Chondrocyte (in vitro differentiated cells): ENCODE results near the gene NIPAL4. TPM values are rescaled to one million over a fixed set of nuclear protein-coding genes. Genes with fewer than 3 reads are reported as not detected.

Source experiments
- DNase-seq: peaks from one replicate; pipeline ENCODE4 v3.0.0; 2021; ENCODE audit warnings: mixed read lengths, low spot score
- H3K27ac Mint-ChIP-seq: one replicate; pipeline ENCODE4 v1.8.0; 2021; ENCODE audit warnings: mild to moderate bottlenecking, moderate library complexity, mixed read lengths; ENCODE audit not compliant: unreplicated experiment
- H3K27me3 Mint-ChIP-seq: 2 replicates; pipeline ENCODE4 v1.8.0; 2021; ENCODE audit warnings: low read depth, mixed read lengths
- H3K36me3 Mint-ChIP-seq: 2 replicates; pipeline ENCODE4 v1.8.0; 2021; ENCODE audit warnings: low read depth, mixed read lengths
- H3K4me1 Mint-ChIP-seq: 2 replicates; pipeline ENCODE4 v1.8.0; 2021; ENCODE audit warnings: low read depth, mild to moderate bottlenecking, mixed read lengths
- H3K4me3 Mint-ChIP-seq: one replicate; pipeline ENCODE4 v1.8.0; 2021; ENCODE audit warnings: mild to moderate bottlenecking, moderate library complexity, mixed read lengths; ENCODE audit not compliant: unreplicated experiment
- H3K9me3 Mint-ChIP-seq: 2 replicates; pipeline ENCODE4 v1.8.0; 2021; ENCODE audit warnings: low read depth, mixed read lengths
- total RNA-seq: library from RNA; stranded (reverse); gene quantifications from 3 replicates; pipeline ENCODE4 v1.2.1, GENCODE V29; 2021
- TF ChIP-seq, protein P1 (sequence below): fragments of 200-600 bp; sonication (generic); IDR thresholded peaks from 2 replicates; pipeline ENCODE4 v1.5.0; 2021; ENCODE audit warnings: antibody characterized with exemption, mild to moderate bottlenecking, moderate library complexity

The NIPAL4 gene
- total RNA-seq, 1 donor from 2014 or later = 0.60 TPM

DNA sequence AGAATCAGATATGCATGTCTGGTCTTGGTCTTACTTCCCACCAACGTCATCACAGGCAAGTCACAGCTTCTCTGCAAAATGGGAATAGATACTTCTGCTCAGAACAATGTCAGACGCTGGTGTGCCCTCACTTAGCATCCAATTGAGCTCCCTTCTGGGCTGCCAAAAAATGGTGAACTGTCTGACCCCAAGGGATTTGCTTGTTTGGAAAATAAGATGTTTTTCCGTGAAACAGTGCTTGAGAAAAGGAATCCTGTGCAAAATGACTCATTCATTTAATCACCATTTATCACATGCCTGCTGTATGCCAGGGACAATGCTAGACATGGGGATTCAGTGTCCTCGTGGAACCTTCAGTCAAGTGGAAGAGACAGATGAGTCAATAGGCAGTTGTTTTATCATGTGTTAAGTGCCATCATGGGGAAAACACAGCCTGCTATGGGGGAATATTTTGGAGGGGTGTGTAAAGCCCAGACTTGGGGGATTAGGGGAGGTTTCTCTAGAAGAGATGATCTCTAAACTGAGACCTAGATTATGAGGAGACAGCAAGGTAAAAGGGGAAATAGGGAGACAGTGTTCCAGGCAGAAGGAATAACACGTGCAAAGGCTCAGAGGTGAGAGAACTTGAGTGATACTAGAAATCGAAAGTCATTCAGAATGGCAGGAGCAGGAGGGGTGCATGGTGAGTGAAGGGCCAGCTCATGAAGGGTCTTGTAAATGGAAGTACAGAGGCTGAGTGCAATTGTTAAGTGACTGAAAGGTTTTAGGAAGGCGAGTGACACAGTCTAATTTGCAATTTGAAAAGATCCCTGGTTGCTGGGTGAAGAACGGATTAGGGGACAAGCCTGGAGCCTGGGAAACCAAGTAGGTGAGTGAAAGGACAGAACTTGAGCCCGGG is 3.9 kb downstream of the NIPAL4 start:
- no peaks in the 10 kb centered on the region for H3K36me3 Mint-ChIP-seq
- no peak for DNase-seq
- H3K27me3 Mint-ChIP-seq = no peaks in the 10 kb centered on the region
- H3K4me1 Mint-ChIP-seq = peaks cover 21% of the 10 kb centered on the region
- peak overlapping the region; percentile 62 for H3K27ac Mint-ChIP-seq
- TF ChIP-seq, protein P1, sequence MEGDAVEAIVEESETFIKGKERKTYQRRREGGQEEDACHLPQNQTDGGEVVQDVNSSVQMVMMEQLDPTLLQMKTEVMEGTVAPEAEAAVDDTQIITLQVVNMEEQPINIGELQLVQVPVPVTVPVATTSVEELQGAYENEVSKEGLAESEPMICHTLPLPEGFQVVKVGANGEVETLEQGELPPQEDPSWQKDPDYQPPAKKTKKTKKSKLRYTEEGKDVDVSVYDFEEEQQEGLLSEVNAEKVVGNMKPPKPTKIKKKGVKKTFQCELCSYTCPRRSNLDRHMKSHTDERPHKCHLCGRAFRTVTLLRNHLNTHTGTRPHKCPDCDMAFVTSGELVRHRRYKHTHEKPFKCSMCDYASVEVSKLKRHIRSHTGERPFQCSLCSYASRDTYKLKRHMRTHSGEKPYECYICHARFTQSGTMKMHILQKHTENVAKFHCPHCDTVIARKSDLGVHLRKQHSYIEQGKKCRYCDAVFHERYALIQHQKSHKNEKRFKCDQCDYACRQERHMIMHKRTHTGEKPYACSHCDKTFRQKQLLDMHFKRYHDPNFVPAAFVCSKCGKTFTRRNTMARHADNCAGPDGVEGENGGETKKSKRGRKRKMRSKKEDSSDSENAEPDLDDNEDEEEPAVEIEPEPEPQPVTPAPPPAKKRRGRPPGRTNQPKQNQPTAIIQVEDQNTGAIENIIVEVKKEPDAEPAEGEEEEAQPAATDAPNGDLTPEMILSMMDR = no peak
- H3K9me3 Mint-ChIP-seq = no peaks in the 10 kb centered on the region
- H3K4me3 Mint-ChIP-seq = no peak overlapping the region

DNA sequence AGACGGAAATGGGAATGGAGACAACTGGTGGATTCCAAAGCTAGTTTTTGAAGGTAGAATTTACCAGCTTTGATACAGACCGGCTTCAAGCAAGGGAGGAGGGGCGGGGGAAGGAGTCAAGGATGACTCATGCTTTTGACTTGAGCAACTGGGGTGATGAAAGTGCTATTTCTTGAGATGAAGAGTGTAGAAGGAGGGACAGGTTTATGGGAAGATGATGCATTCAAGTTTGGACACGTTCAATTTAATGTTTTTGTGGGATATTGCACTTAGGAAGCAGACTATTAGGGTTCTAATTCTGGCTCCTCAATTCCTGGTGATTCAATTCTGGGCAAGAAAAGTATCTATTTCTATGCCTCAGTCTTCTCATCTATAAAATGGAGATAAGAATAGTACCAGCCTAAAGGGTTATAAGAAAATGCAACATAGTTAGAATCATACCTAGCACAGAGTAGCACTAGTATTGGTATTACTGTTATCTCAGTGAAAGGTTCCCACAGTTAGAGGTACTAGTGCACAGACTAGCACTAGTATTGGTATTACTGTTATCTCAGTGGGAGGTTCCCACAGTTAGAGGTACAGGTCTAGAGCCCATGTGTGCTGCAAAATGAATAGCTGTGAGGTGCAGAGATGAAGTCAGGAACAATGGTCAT is 4.6 kb downstream of the NIPAL4 start:
- TF ChIP-seq, protein P1 = no peak
- Mint-ChIP-seq H3K4me3 (no peak overlapping the region), H3K36me3 (no peaks in the 10 kb centered on the region), H3K4me1 (peaks cover 21% of the 10 kb centered on the region), H3K27me3 (no peaks in the 10 kb centered on the region), H3K27ac (peak overlapping the region; percentile 62), H3K9me3 (no peaks in the 10 kb centered on the region)
- no peak for DNase-seq

DNA sequence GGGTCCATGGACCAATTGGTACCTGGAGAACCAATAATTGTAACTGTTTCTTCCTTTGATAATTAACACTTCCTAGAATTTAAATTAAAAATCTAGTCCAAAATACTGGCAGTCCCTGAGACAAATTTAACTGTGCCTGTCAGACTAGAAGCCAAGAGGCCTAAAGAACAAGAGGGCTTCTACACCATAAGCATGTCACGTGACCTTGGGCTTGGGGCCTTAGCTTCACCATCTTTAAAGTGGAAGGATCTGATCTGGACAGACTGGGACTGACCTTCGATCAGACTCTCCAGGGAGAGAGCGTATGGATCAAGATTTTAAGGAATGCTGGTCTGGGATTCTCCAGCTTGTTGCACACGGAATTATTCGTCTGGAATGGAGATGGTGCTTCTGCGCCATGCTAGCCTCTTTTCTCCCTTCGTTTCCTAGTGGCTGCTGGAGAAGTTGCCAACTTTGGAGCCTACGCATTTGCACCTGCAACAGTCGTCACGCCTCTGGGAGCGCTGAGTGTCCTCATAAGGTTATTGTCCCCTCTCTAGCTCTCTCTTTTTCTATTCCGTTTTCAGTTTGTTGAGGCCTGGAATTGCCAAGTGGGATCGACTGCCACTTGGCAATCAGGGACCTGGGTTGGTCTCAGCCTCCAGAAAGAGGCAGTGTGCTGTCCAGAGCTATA is 8.4 kb downstream of the NIPAL4 start:
- TF ChIP-seq, protein P1 = no peak
- Mint-ChIP-seq H3K27me3 (no peaks in the 10 kb centered on the region), H3K36me3 (peaks cover 3% of the 10 kb centered on the region), H3K27ac (no peak overlapping the region), H3K9me3 (no peaks in the 10 kb centered on the region), H3K4me3 (no peak overlapping the region), H3K4me1 (peaks cover 23% of the 10 kb centered on the region)
- no peak for DNase-seq

DNA sequence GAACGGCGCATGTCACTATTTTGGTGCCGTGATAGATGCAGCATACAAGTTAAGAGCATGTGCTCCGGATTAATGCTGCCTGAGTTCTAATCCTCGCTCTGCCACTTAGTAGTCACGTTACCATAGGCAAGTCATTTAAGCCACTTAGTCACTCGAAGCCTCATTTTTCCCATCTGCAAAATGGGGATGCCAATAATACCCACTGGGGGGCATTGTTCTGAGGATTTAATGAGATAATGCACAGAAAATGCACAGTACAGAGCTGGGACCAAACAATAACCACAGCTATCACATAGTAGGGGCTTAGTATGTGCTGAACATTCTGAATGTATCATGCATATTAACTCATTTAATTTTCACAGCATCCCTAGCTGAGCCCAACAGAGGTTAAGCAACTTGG is 9.1 kb downstream of the NIPAL4 start:
- TF ChIP-seq, protein P1 = no peak
- Mint-ChIP-seq H3K9me3 (no peaks in the 10 kb centered on the region), H3K27me3 (no peaks in the 10 kb centered on the region), H3K27ac (no peak overlapping the region), H3K4me1 (peaks cover 24% of the 10 kb centered on the region), H3K4me3 (no peak overlapping the region), H3K36me3 (peaks cover 3% of the 10 kb centered on the region)
- DNase-seq = no peak

DNA sequence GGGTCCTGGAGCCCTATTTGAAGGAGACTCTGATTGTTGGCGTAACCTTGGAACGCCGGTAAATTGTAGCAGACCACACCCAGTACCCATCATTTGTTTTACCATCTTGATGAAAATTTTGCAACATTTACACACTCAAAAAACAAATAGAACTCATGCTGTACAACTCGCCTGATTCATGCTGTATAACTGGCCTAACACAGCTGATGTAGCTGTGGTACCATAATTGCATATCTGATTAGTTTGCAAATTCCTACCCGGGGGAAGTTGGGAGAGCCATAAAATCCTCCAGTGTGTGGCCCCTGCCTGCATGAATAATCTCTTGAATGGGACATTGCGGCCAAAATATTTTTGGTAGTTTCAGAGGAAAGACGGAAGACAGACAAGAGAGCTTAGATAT is 9.7 kb downstream of the NIPAL4 start:
- TF ChIP-seq, protein P1 = no peak
- Mint-ChIP-seq H3K4me1 (peaks cover 21% of the 10 kb centered on the region), H3K9me3 (no peaks in the 10 kb centered on the region), H3K27me3 (no peaks in the 10 kb centered on the region), H3K27ac (no peak overlapping the region), H3K4me3 (no peak overlapping the region), H3K36me3 (peaks cover 3% of the 10 kb centered on the region)
- no peak for DNase-seq
